ENCODE results near the gene RUSF1.

GRCh38 chr16:31502981-31503380 is 5.2 kb downstream of the RUSF1 start:
- TF ChIP-seq POLR2A (conservative IDR thresholded peaks at IDR 0.05) (no peak), ZFP36 (IDR thresholded peaks at IDR 0.05; ENCODE audit: low read depth, low read length, partially characterized antibody) (no peak), MED1 (CRISPR knock-in tag; IDR thresholded peaks at IDR 0.05; ENCODE audit: borderline replicate concordance) (no peak), TARDBP (IDR thresholded peaks at IDR 0.05) (no peak), SIX5 (IDR thresholded peaks at IDR 0.05; ENCODE audit: borderline replicate concordance in 1 of 2, insufficient read depth in 1 of 2, low read depth in 1 of 2, low read length in 2 of 2) (no peak), POLR2AphosphoS5 (IDR thresholded peaks at IDR 0.05; ENCODE audit: control insufficient read depth, insufficient read depth, low read depth, low read length) (no peak), ZFX (CRISPR knock-in tag; IDR thresholded peaks at IDR 0.05) (no peak), RFX5 (IDR thresholded peaks at IDR 0.05; ENCODE audit: low read depth, low read length) (no peak)
- TF ChIP-seq, protein P1, sequence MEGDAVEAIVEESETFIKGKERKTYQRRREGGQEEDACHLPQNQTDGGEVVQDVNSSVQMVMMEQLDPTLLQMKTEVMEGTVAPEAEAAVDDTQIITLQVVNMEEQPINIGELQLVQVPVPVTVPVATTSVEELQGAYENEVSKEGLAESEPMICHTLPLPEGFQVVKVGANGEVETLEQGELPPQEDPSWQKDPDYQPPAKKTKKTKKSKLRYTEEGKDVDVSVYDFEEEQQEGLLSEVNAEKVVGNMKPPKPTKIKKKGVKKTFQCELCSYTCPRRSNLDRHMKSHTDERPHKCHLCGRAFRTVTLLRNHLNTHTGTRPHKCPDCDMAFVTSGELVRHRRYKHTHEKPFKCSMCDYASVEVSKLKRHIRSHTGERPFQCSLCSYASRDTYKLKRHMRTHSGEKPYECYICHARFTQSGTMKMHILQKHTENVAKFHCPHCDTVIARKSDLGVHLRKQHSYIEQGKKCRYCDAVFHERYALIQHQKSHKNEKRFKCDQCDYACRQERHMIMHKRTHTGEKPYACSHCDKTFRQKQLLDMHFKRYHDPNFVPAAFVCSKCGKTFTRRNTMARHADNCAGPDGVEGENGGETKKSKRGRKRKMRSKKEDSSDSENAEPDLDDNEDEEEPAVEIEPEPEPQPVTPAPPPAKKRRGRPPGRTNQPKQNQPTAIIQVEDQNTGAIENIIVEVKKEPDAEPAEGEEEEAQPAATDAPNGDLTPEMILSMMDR (IDR thresholded peaks at IDR 0.05 in 2 of 3, conservative IDR thresholded peaks at IDR 0.05 in 1 of 3; ENCODE audit: insufficient read depth in 2 of 3, low read depth in 1 of 3, low read length in 3 of 3), result no peak
- TF ChIP-seq, protein P2, sequence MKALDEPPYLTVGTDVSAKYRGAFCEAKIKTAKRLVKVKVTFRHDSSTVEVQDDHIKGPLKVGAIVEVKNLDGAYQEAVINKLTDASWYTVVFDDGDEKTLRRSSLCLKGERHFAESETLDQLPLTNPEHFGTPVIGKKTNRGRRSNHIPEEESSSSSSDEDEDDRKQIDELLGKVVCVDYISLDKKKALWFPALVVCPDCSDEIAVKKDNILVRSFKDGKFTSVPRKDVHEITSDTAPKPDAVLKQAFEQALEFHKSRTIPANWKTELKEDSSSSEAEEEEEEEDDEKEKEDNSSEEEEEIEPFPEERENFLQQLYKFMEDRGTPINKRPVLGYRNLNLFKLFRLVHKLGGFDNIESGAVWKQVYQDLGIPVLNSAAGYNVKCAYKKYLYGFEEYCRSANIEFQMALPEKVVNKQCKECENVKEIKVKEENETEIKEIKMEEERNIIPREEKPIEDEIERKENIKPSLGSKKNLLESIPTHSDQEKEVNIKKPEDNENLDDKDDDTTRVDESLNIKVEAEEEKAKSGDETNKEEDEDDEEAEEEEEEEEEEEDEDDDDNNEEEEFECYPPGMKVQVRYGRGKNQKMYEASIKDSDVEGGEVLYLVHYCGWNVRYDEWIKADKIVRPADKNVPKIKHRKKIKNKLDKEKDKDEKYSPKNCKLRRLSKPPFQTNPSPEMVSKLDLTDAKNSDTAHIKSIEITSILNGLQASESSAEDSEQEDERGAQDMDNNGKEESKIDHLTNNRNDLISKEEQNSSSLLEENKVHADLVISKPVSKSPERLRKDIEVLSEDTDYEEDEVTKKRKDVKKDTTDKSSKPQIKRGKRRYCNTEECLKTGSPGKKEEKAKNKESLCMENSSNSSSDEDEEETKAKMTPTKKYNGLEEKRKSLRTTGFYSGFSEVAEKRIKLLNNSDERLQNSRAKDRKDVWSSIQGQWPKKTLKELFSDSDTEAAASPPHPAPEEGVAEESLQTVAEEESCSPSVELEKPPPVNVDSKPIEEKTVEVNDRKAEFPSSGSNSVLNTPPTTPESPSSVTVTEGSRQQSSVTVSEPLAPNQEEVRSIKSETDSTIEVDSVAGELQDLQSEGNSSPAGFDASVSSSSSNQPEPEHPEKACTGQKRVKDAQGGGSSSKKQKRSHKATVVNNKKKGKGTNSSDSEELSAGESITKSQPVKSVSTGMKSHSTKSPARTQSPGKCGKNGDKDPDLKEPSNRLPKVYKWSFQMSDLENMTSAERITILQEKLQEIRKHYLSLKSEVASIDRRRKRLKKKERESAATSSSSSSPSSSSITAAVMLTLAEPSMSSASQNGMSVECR (CRISPR knock-in tag; IDR thresholded peaks at IDR 0.05), result no peak

Data from K562 (cell line).